Liver (tissue), 9 donors: ENCODE measurements around the gene PAX9. TPM values are rescaled to one million over a fixed set of nuclear protein-coding genes. Genes with fewer than 3 reads are reported as not detected.

Experiments
- DNase-seq: peaks from one replicate; pipeline ENCODE4 v3.0.0-alpha.2; 2017; ENCODE audit warnings: low spot score
- H3K27ac ChIP-seq, 2 donors: one replicate each; pipeline ENCODE4 v1.7.0; 2013; ENCODE audit warnings: inconsistent platforms in 2 of 2, low read length in 2 of 2, control low read depth in 1 of 2, low read depth in 1 of 2, mild to moderate bottlenecking in 1 of 2
- H3K27me3 ChIP-seq, 4 donors: one replicate each; pipeline versions ENCODE4 v1.6.1 to v1.7.0; 2013; ENCODE audit warnings: low read length in 3 of 4, inconsistent platforms in 1 of 4, mild to moderate bottlenecking in 1 of 4, moderate library complexity in 1 of 4; ENCODE audit not compliant: control insufficient read depth in 4 of 4, insufficient read depth in 4 of 4
- H3K36me3 ChIP-seq, 4 donors: one replicate each; pipeline versions ENCODE4 v1.6.1 to v1.7.0; 2013; ENCODE audit warnings: low read length in 3 of 4, mild to moderate bottlenecking in 3 of 4, low read depth in 1 of 4, moderate library complexity in 1 of 4; ENCODE audit not compliant: control insufficient read depth in 4 of 4, insufficient read depth in 3 of 4
- H3K4me1 ChIP-seq, 4 donors: one replicate each; pipeline versions ENCODE4 v1.6.1 to v1.7.0; 2013; ENCODE audit warnings: low read length in 3 of 4, mild to moderate bottlenecking in 3 of 4, moderate library complexity in 1 of 4; ENCODE audit not compliant: control insufficient read depth in 4 of 4, insufficient read depth in 4 of 4
- H3K4me3 ChIP-seq, 3 donors: one replicate each; pipeline versions ENCODE4 v1.6.1 to v1.7.0; 2013; ENCODE audit warnings: low read length in 3 of 3, control low read depth in 1 of 3, low read depth in 1 of 3, mild to moderate bottlenecking in 1 of 3
- H3K9ac ChIP-seq, 2 donors: one replicate each; pipeline ENCODE4 v1.7.0; 2013; ENCODE audit warnings: low read length in 2 of 2, mild to moderate bottlenecking in 2 of 2, moderate library complexity in 2 of 2, control low read depth in 1 of 2, low read depth in 1 of 2
- H3K9me3 ChIP-seq, 4 donors: one replicate each; pipeline versions ENCODE4 v1.6.1 to v1.7.0; 2013; ENCODE audit warnings: low read length in 3 of 4; ENCODE audit not compliant: control insufficient read depth in 4 of 4
- CTCF ChIP-seq: fragments of 150-350 bp; IDR thresholded peaks from 2 replicates; pipeline ENCODE4 v1.5.1; 2017; ENCODE audit warnings: improper control_type of control experiment, low read depth, low read length; ENCODE audit not compliant: missing input control
- FOXA1 ChIP-seq: IDR thresholded peaks from 2 replicates; pipeline ENCODE4 v1.6.1; 2016; ENCODE audit warnings: antibody characterized with exemption
- FOXA2 ChIP-seq: IDR thresholded peaks from 2 replicates; pipeline ENCODE4 v1.6.1; 2016; ENCODE audit warnings: antibody characterized with exemption
- GABPA ChIP-seq, 2 donors: IDR thresholded peaks in 1 of 2; conservative IDR thresholded peaks in 1 of 2; 2 replicates each; pipeline ENCODE4 v1.6.1; 2016; ENCODE audit warnings: antibody characterized with exemption in 2 of 2, mild to moderate bottlenecking in 1 of 2, moderate library complexity in 1 of 2
- HNF4A ChIP-seq, 2 donors: conservative IDR thresholded peaks; 2 replicates each; pipeline ENCODE4 v1.6.1; 2016; ENCODE audit warnings: antibody characterized with exemption in 2 of 2, mild to moderate bottlenecking in 2 of 2
- JUND ChIP-seq, 2 donors: IDR thresholded peaks; 2 replicates each; pipeline ENCODE4 v1.6.1; 2016; ENCODE audit warnings: antibody characterized with exemption in 2 of 2
- MAX ChIP-seq: IDR thresholded peaks from 2 replicates; pipeline ENCODE4 v1.6.1; 2016; ENCODE audit warnings: antibody characterized with exemption
- RAD21 ChIP-seq, 2 donors: IDR thresholded peaks; 2 replicates each; pipeline ENCODE4 v1.6.1; 2016; ENCODE audit warnings: antibody characterized with exemption in 2 of 2, mild to moderate bottlenecking in 2 of 2
- SP1 ChIP-seq: IDR thresholded peaks from 2 replicates; pipeline ENCODE4 v1.6.1; 2018; ENCODE audit warnings: antibody characterized with exemption, mild to moderate bottlenecking
- TAF1 ChIP-seq: conservative IDR thresholded peaks from 2 replicates; pipeline ENCODE4 v1.6.1; 2016; ENCODE audit warnings: antibody characterized with exemption, mild to moderate bottlenecking
- YY1 ChIP-seq: IDR thresholded peaks from 2 replicates; pipeline ENCODE4 v1.6.1; 2016; ENCODE audit warnings: antibody characterized with exemption, mild to moderate bottlenecking
- ZBTB33 ChIP-seq: IDR thresholded peaks from 2 replicates; pipeline ENCODE4 v1.6.1; 2016; ENCODE audit warnings: antibody characterized with exemption
- WGBS: extraction: QIAGEN DNeasy Blood & Tissue Kit; methylation state at CpG from one replicate; pipeline ENCODE4 v1.1.7; 2013; 5-methylcytosine and 5-hydroxymethylcytosine counted together
- polyA plus RNA-seq, 2 donors: library from polyadenylated mRNA; stranded (reverse) in 1 of 2; unstranded in 1 of 2; fragments of 200-250 nt in 1 of 2; fragments of >200 nt in 1 of 2; fragmentation: Nextera tagmentation in 1 of 2; extraction: Ambion mirVana in 1 of 2; gene quantifications; one replicate each; pipeline versions ENCODE4 v1.2.1 to v1.2.3, GENCODE V29; 2013 to 2015
- total RNA-seq, 2 donors: library from RNA; depleted of rRNA; stranded (reverse); fragments of >200 nt; gene quantifications; one replicate each; pipeline ENCODE4 v1.2.3, GENCODE V29; 2014
- donor health status: healthy.
- donor health status: healthy.
- donor health status: healthy.
- donor health status: healthy.
- donor health status: healthy.

PAX9 gene
- total and polyA plus RNA-seq, 4 donors = 0.03 TPM; not detected in 3

GRCh38 chr14:36664322-36665193 is 2.9 kb downstream of the PAX9 start:
- TF ChIP-seq YY1 (no peak), ZBTB33 (no peak), SP1 (no peak)
- DNase-seq = no peak
- H3K9ac ChIP-seq = no peak overlapping the region
- H3K27me3 ChIP-seq = peaks cover 0 to 48% (median 24%) of the 10 kb centered on the region in 4 donors
- peaks cover 18 to 43% (median 28%) of the 10 kb centered on the region in 4 donors for H3K4me1 ChIP-seq
- H3K9me3 ChIP-seq = peaks cover 0 to 5% (median 2%) of the 10 kb centered on the region in 4 donors
- no peak overlapping the region for H3K27ac ChIP-seq
- no peaks in the 10 kb centered on the region for H3K36me3 ChIP-seq
- peak overlapping the region in 1 of 3 donors; percentile 8 for H3K4me3 ChIP-seq
- WGBS = 7% methylated on average over 9 of the region's 9 CpGs

- no peak overlapping the region for H3K9ac ChIP-seq
- peaks cover 0 to 38% (median 21%) of the 10 kb centered on the region in 4 donors for H3K27me3 ChIP-seq
- no peak for TF ChIP-seq RAD21 (IDR thresholded peaks at IDR 0.05)
- no peak for TF ChIP-seq FOXA1
- no peak for TF ChIP-seq TAF1
- no peak for TF ChIP-seq JUND (IDR thresholded peaks at IDR 0.05)
- TF ChIP-seq ZBTB33 = no peak
- TF ChIP-seq CTCF = no peak
- TF ChIP-seq HNF4A (conservative IDR thresholded peaks at IDR 0.05) = no peak
- TF ChIP-seq FOXA2 = no peak
- TF ChIP-seq YY1 = no peak
- TF ChIP-seq MAX = no peak
- TF ChIP-seq GABPA (IDR thresholded peaks at IDR 0.05 in 1 of 2, conservative IDR thresholded peaks at IDR 0.05 in 1 of 2) = no peak
- no peak overlapping the region for H3K4me3 ChIP-seq
- H3K4me1 ChIP-seq = peaks cover 18 to 43% (median 27%) of the 10 kb centered on the region in 4 donors
- peaks cover 0 to 5% (median 2%) of the 10 kb centered on the region in 4 donors for H3K9me3 ChIP-seq
- no peak for DNase-seq
- 21% methylated on average over 18 of the region's 18 CpGs for WGBS
- no peaks in the 10 kb centered on the region for H3K36me3 ChIP-seq
- no peak overlapping the region for H3K27ac ChIP-seq
These were observed 4.3 kb downstream of the PAX9 start for GRCh38 chr14:36665887-36666415.
